GM23338 (cell line): Measurements from ENCODE around the gene BTN3A1. TPM values are rescaled to one million over a fixed set of nuclear protein-coding genes. Genes with fewer than 3 reads are reported as not detected.

Source experiments
- ATAC-seq: fragments of 200-7000 bp; cut with Tn5 transposase; 3 replicates; pipeline ENCODE4 v1.9.1; 2020
- DNase-seq: peaks from one replicate; pipeline ENCODE4 v3.0.0-alpha.2; 2015; ENCODE audit warnings: low spot score
- H2AFZ ChIP-seq: fragments of 200-600 bp; sonication (generic); 2 replicates; pipeline ENCODE4 v1.8.0; 2016; ENCODE audit warnings: antibody characterized with exemption, mild to moderate bottlenecking, moderate library complexity
- H3F3A ChIP-seq: fragments of 200-600 bp; sonication (generic); replicated peaks from 2 replicates; pipeline ENCODE4 v1.8.0; 2017; ENCODE audit warnings: antibody characterized with exemption, mixed run types, low read depth
- H3K27ac ChIP-seq: fragments of 200-600 bp; sonication (generic); 2 replicates; pipeline ENCODE4 v1.6.1; 2016; ENCODE audit warnings: low read depth
- H3K27me3 ChIP-seq: fragments of 200-600 bp; sonication (generic); 2 replicates; pipeline ENCODE4 v1.8.0; 2016; ENCODE audit warnings: mild to moderate bottlenecking, mixed run types, moderate library complexity; ENCODE audit not compliant: insufficient read depth
- H3K36me3 ChIP-seq: fragments of 200-600 bp; sonication (generic); 2 replicates; pipeline ENCODE4 v1.8.0; 2016; ENCODE audit warnings: mild to moderate bottlenecking; ENCODE audit not compliant: insufficient read depth
- H3K4me1 ChIP-seq: fragments of 200-600 bp; sonication (generic); 2 replicates; pipeline ENCODE4 v1.8.0; 2016; ENCODE audit warnings: mild to moderate bottlenecking, moderate library complexity; ENCODE audit not compliant: insufficient read depth
- H3K4me2 ChIP-seq: fragments of 200-600 bp; sonication (generic); 2 replicates; pipeline ENCODE4 v1.7.1; 2017; ENCODE audit warnings: mixed run types
- H3K4me3 ChIP-seq: fragments of 200-600 bp; sonication (generic); 2 replicates; pipeline ENCODE4 v1.6.1; 2016; ENCODE audit warnings: mixed run types
- H3K79me2 ChIP-seq: fragments of 200-600 bp; sonication (generic); replicated peaks from 2 replicates; pipeline ENCODE4 v1.8.0; 2017; ENCODE audit warnings: mild to moderate bottlenecking; ENCODE audit not compliant: insufficient read depth
- H3K9me2 ChIP-seq: fragments of 200-600 bp; sonication (generic); 2 replicates; pipeline ENCODE4 v1.8.0; 2017; ENCODE audit not compliant: insufficient read depth
- H4K20me1 ChIP-seq: fragments of 200-600 bp; sonication (generic); replicated peaks from 2 replicates; pipeline ENCODE4 v1.8.0; 2017; ENCODE audit warnings: mild to moderate bottlenecking; ENCODE audit not compliant: insufficient read depth
- H3K27ac Mint-ChIP-seq: 2 replicates; pipeline ENCODE4 v1.8.0; 2020; ENCODE audit warnings: inconsistent platforms, mild to moderate bottlenecking, moderate library complexity, mixed read lengths
- H3K27me3 Mint-ChIP-seq: 3 replicates; pipeline ENCODE4 v1.8.0; 2022; ENCODE audit warnings: low read depth, mild to moderate bottlenecking, moderate library complexity, mixed read lengths, inconsistent platforms; ENCODE audit not compliant: insufficient read depth, poor library complexity
- H3K36me3 Mint-ChIP-seq: 3 replicates; pipeline ENCODE4 v1.8.0; 2021; ENCODE audit warnings: low read depth, mild to moderate bottlenecking, inconsistent platforms, moderate library complexity, mixed read lengths
- H3K4me1 Mint-ChIP-seq: 3 replicates; pipeline ENCODE4 v1.8.0; 2020; ENCODE audit warnings: mild to moderate bottlenecking, inconsistent platforms, mixed read lengths
- H3K4me3 Mint-ChIP-seq: 3 replicates; pipeline ENCODE4 v1.8.0; 2021; ENCODE audit warnings: moderate library complexity, mild to moderate bottlenecking, inconsistent platforms, mixed read lengths
- H3K9me3 Mint-ChIP-seq: 3 replicates; pipeline ENCODE4 v1.8.0; 2020; ENCODE audit warnings: moderate library complexity, mild to moderate bottlenecking, inconsistent platforms, mixed read lengths
- EZH2phosphoT487 ChIP-seq: fragments of 200-600 bp; sonication (generic); IDR thresholded peaks from one replicate; pipeline ENCODE4 v1.8.1; 2018; ENCODE audit warnings: antibody characterized with exemption; ENCODE audit not compliant: unreplicated experiment
- STAT1 ChIP-seq: IDR thresholded peaks from one replicate; pipeline ENCODE4 v1.6.1; 2016; ENCODE audit warnings: antibody characterized with exemption; ENCODE audit not compliant: unreplicated experiment
- ZNF331 ChIP-seq: fragments of 250-450 bp; sonication (Bioruptor Pico); IDR thresholded peaks from 2 replicates; pipeline ENCODE4 v1.5.0; 2020; ENCODE audit warnings: low read depth, mild to moderate bottlenecking, moderate library complexity
- polyA plus RNA-seq: library from polyadenylated mRNA; unstranded; fragments of >200 nt; fragmentation: Nextera tagmentation; extraction: Ambion mirVana; gene quantifications from 2 replicates; pipeline ENCODE4 v1.2.1, GENCODE V29; 2016
- total RNA-seq: library from RNA; depleted of rRNA; stranded (reverse); fragments of >200 nt; shearing (Covaris generic); gene quantifications from 2 replicates; pipeline ENCODE4 v1.2.3, GENCODE V29; 2014
- TF ChIP-seq, protein P1 (sequence below): IDR thresholded peaks from 2 replicates; pipeline ENCODE4 v1.6.1; 2016; ENCODE audit warnings: antibody characterized with exemption
- TF ChIP-seq, protein P2 (sequence below), 2 experiments: fragments of 200-600 bp in 1 of 2; sonication (generic) in 1 of 2; conservative IDR thresholded peaks; 2 replicates each; pipeline versions ENCODE4 v1.5.1 to v1.6.1; 2016 to 2017; ENCODE audit warnings: antibody characterized with exemption in 2 of 2, low read depth in 2 of 2, mild to moderate bottlenecking in 2 of 2, moderate library complexity in 1 of 2

BTN3A1 gene
- total and polyA plus RNA-seq, 2 experiments from 2014 or later = 2.4 to 4.0 TPM

- DNase-seq = peak; percentile 19
- no peak overlapping the region for H3K27ac ChIP-seq
- peaks cover 11% of the 10 kb centered on the region; the same call in 1 of the 2 replicates for H3K4me1 ChIP-seq
- TF ChIP-seq, protein P1, sequence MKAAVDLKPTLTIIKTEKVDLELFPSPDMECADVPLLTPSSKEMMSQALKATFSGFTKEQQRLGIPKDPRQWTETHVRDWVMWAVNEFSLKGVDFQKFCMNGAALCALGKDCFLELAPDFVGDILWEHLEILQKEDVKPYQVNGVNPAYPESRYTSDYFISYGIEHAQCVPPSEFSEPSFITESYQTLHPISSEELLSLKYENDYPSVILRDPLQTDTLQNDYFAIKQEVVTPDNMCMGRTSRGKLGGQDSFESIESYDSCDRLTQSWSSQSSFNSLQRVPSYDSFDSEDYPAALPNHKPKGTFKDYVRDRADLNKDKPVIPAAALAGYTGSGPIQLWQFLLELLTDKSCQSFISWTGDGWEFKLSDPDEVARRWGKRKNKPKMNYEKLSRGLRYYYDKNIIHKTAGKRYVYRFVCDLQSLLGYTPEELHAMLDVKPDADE = no peak
- TF ChIP-seq, protein P2, sequence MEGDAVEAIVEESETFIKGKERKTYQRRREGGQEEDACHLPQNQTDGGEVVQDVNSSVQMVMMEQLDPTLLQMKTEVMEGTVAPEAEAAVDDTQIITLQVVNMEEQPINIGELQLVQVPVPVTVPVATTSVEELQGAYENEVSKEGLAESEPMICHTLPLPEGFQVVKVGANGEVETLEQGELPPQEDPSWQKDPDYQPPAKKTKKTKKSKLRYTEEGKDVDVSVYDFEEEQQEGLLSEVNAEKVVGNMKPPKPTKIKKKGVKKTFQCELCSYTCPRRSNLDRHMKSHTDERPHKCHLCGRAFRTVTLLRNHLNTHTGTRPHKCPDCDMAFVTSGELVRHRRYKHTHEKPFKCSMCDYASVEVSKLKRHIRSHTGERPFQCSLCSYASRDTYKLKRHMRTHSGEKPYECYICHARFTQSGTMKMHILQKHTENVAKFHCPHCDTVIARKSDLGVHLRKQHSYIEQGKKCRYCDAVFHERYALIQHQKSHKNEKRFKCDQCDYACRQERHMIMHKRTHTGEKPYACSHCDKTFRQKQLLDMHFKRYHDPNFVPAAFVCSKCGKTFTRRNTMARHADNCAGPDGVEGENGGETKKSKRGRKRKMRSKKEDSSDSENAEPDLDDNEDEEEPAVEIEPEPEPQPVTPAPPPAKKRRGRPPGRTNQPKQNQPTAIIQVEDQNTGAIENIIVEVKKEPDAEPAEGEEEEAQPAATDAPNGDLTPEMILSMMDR (conservative IDR thresholded peaks at IDR 0.05; ENCODE audit: low read depth in 2 of 2) = 0 out of 4 replicates have a peak, but pooled peaks of 1 of the 2 experiments have one; percentile 11
- H3K9me2 ChIP-seq = no peaks in the 10 kb centered on the region
- no peaks in the 10 kb centered on the region for H4K20me1 ChIP-seq
- no peak overlapping the region for H3K4me2 ChIP-seq
- no peaks in the 10 kb centered on the region for H3K27me3 ChIP-seq
- H3K79me2 ChIP-seq = no peaks in the 10 kb centered on the region
- Mint-ChIP-seq H3K9me3 (no peaks in the 10 kb centered on the region; the same call in 2 of the 3 replicates), H3K36me3 (peaks cover 30% of the 10 kb centered on the region), H3K27ac (0 out of 2 replicates have a peak overlapping the region, but pooled peaks have one; percentile 1), H3K4me3 (no peak overlapping the region; the same call in 2 of the 3 replicates), H3K27me3 (no peaks in the 10 kb centered on the region), H3K4me1 (peaks cover 16% of the 10 kb centered on the region)
- H3K36me3 ChIP-seq = no peaks in the 10 kb centered on the region
- H2AFZ ChIP-seq = no peak overlapping the region
- H3K4me3 ChIP-seq = no peak overlapping the region
- H3F3A ChIP-seq = no peaks in the 10 kb centered on the region
- ATAC-seq = peak; percentile 45; the same call in 2 of the 3 replicates
Observed at GRCh38 chr6:26389349-26389894, 12.7 kb upstream of the BTN3A1 start.

DNA sequence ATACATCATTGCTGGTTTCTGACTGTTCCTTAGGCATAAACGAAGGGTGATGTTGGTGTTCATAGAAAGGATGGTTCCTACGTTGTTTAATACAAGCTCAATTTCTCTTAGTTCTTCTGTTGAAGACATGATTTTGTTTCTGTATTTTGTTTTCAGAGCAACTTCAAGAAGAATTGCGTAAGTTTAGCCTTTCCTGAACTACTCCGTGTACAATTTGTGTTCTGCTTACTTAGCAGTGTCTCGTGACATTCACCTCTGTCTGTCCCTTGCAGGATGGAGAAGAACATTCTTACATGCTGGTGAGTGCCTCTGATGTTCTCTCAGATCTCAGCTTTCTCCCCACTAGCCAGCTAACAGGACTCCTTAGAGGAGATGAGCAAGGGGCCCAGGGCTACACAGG is 11.5 kb upstream of the BTN3A1 start:
- no peaks in the 10 kb centered on the region for H3K27me3 Mint-ChIP-seq
- no peaks in the 10 kb centered on the region for H3K79me2 ChIP-seq
- no peaks in the 10 kb centered on the region; the same call in 2 of the 3 replicates for H3K9me3 Mint-ChIP-seq
- no peak for DNase-seq
- no peak for ATAC-seq
- TF ChIP-seq, protein P1 = no peak
- no peak for TF ChIP-seq EZH2phosphoT487
- no peak for TF ChIP-seq STAT1
- TF ChIP-seq ZNF331 (CRISPR knock-in tag) = no peak
- no peaks in the 10 kb centered on the region for H4K20me1 ChIP-seq
- H3K9me2 ChIP-seq = no peaks in the 10 kb centered on the region
- no peaks in the 10 kb centered on the region for H3F3A ChIP-seq
- H3K36me3 Mint-ChIP-seq = peaks cover 27% of the 10 kb centered on the region
- H3K27ac ChIP-seq = no peak overlapping the region
- H3K4me1 Mint-ChIP-seq = peaks cover 13% of the 10 kb centered on the region
- H3K4me2 ChIP-seq = no peak overlapping the region
- H3K4me3 Mint-ChIP-seq = no peak overlapping the region
- no peak overlapping the region for H3K27ac Mint-ChIP-seq
- peaks cover 11% of the 10 kb centered on the region; the same call in 1 of the 2 replicates for H3K4me1 ChIP-seq
- H3K4me3 ChIP-seq = no peak overlapping the region
- H2AFZ ChIP-seq = no peak overlapping the region
- H3K27me3 ChIP-seq = no peaks in the 10 kb centered on the region
- no peaks in the 10 kb centered on the region for H3K36me3 ChIP-seq
